ENCODE results near the gene SSB.
A peak's percentile ranks its signal among the peaks of the same experiment; 100 is the strongest.
"Not testable (repeated sequence)": the region's sequence is repeated elsewhere in the genome, so short reads cannot be mapped to it uniquely, and the experiment has no call there.

Gene SSB

DNA sequence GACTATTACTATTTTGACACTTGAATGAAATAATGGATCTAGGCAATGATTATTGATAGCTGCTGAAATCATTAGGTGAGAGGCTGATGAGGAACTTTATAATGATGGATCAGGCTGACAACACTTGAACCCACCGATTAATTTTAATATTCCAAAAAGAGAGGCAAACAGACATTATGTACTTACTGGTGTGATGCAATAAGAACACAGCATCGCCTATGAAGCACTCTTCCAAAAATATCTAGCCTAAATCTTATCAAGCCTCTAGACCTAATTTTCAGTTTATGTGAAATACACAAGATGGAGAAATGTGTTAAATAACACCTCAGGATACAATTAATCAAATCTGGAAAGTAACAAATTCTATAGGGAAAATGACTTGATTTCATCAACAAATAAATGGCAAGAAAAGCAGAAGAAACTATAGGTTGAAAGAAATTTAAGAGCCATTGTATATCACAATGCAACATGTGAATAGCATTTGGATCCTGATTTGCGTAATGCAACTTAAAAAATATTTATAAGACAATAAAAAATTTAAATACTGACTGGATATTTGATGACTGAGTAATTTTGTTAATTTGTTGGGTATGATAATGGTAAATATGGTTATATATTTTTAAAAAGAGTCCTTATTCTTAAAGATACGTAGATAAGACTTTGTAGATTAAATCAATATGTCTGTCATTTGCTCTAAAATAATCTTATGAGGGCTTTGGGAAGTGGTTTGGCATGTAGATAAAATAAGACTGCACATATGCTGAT lies 17.2 kb upstream of the SSB start:
- DNase-seq (ENCODE audit: extremely low spot score, insufficient read length, low read depth) (no peak), FAIRE-seq (no peak)

DNA sequence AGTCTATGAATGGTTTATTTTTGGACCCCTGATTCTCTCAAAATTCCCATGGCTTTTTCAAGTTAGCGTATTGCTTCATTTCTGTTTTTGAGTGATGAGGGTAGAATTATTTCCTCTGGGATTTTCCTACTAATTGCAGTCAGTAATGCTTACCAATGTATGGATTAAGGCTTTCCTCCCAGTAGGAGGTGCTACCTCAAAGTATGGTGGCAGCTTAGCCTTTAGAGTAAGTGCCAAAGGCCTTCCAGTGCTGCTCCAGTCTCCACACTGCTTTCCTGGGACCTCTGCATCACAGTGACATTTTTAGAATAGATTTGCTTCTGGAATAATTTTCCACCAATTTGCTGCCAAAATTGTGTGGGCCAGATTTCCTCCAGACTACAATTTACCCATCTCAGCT lies 16.2 kb upstream of the SSB start:
- DNase-seq (ENCODE audit: extremely low spot score, insufficient read length, low read depth) (no peak), FAIRE-seq (no peak)

DNA sequence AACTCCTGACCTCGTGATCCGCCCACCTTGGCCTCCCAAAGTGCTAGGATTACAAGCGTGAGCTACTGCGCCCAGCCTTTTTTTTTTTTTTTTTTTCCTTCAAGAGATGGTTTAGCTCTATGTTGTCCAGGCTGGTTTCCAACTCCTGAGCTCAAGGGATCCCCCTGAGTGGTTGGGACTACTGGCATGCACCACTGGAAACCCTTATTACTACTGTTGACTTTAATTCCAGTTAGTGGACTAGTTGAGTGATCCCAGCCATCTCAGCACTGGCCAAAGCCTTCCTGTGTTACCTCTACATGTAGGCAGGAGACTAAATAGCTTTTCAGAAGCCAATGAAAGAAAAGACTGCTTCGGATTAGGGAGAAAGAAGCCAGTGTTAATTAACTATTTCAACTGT lies 8.1 kb upstream of the SSB start:
- DNase-seq (ENCODE audit: extremely low spot score, insufficient read length, low read depth) (no peak), FAIRE-seq (no peak)

DNA sequence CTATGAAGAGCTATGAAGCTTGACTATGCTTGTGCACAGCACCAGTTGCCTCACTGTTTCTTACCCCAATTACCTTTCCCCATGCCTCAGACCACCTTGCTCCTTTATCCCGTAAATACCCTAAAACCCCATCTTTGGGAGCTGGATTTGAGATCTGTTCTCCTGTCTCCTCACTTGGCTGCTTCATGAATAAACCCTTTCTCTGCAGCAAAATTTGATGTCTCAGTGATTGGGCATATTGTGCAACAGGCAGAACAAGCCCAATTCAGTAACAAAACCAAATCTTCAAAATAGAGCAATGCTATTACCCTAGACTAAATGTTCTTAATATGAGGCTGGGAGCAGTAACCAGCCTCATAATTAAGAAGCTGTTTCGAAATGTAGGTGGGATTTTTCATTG lies 3.5 kb upstream of the SSB start:
- FAIRE-seq = no peak
- DNase-seq (ENCODE audit: extremely low spot score, insufficient read length, low read depth) = no peak

DNA sequence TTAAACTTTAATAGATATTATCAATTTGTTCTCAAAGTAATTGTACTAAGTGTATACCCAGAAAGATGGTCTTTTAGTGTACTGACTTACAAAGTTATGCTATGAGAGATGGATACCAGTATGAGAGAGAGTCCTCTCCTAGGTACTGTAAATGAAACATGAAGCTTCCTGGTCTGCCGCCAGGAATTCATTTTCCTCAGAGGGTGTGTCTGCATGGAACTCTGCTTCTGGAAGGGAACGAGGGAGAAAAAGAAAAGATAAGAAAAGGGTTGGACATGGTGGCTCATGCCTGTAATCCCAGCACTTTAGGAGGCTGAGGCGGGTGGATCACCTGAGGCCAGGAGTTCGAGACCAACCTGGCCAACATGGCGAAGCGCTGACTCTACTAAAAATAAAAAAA lies 2.2 kb upstream of the SSB start:
- FAIRE-seq = no peak
- no peak for DNase-seq (ENCODE audit: extremely low spot score, insufficient read length, low read depth)

DNA sequence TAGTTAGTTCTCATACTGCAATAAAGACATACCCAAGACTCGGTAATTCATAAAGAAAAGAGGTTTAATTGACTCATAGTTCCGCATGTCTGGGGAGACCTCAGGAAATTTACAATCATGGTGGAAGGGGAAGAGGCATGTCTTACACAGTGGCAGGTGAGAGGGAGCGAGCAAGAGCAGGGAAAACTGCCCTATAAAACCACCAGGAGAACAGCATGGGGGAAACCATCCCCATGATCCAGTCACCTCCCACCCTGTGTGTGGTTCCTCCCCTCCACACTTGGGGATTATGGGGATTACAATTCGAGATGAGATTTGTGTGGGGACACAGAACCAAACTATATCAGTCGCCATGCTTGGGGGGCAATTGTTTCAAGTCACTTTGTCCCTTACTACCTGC lies 1.1 kb upstream of the SSB start:
- FAIRE-seq = no peak
- DNase-seq (ENCODE audit: extremely low spot score, insufficient read length, low read depth) = no peak

DNA sequence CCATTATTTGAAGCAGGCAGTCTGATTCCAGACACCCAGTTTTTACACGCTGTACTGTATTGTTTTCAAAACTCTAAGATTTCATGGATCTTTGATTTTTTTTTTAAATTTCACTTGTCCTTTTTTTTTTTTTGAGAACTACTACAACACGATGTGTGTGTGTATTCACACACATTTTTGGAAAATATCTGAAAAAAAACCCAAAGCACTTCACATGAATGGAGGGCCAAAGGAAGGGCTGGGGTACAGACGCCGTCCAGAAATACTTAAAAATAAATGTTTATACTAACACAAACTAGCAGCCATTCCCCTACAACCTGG lies 314 bp upstream of the SSB start:
- no peak for DNase-seq (ENCODE audit: extremely low spot score, insufficient read length, low read depth)
- no peak for FAIRE-seq

DNA sequence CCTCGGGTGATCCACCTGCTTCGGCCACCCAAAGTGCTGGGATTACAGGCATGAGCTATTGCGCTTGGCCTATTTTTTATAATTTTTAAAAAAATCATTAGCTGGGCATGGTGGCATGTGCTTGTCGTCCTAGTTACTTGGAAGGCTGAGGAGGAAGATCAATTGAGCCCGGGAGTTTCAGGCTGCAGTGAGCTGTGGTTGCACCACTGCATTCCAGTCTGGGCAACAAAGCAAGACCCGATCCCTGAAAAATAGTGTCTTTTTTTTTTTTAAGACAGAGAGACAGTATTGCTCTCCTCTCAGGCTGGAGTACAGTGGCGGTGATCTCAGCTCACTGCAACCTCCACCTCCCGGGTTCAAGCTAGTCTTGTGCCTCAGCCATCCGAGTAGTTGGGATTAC lies 4.8 kb downstream of the SSB start:
- no peak for FAIRE-seq
- DNase-seq (ENCODE audit: extremely low spot score, insufficient read length, low read depth) = no peak

DNA sequence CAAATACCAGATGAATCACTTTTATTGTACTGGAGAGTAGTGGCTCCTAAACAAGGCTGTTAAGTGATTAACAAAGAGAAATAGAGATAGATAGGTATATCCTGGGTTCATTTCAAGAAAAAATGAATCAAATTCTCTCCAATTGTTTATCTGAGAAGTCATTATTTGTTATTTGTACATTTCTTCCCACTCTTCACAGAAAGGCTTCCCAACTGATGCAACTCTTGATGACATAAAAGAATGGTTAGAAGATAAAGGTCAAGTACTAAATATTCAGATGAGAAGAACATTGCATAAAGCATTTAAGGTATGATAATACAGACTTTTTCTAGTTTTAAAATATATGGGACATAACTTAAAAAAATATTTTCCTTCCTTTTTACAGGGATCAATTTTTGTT lies 7.9 kb downstream of the SSB start:
- no peak for FAIRE-seq
- DNase-seq (ENCODE audit: extremely low spot score, insufficient read length, low read depth) = no peak

DNA sequence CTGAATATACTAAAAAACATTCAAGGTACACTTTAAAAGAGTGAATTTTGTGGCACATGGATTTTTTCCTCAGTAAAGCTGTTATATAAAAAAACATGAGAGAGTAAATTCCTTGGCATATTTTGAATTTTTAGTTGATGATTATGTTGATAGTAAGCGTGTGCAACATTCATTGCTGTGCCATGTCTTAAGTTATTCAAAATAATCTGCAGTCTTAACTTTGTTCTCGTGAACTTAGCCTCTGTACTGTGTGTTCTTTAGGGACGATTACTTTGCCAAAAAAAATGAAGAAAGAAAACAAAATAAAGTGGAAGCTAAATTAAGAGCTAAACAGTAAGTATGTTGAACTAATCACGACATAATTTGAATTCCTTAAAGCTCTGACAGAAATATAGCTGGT lies 9.6 kb downstream of the SSB start:
- FAIRE-seq (no peak), DNase-seq (ENCODE audit: extremely low spot score, insufficient read length, low read depth) (no peak)

DNA sequence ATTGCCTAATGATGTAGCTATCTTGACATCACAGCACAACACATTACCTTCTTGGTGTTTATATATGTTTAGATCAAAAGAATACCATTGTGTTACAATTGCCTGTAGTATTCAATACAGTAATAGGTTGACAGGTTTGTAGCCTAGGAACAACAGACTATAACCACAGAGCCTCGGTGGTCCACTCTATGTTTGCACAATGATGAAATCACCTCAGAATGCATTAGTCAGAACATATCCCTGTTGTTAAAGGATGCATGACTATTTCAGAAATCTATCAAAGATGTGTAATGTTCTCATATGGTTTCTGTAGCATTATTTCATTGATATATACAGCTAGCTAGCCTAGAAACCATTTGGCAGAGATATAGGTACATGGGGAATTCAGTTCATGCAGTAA lies 17.2 kb downstream of the SSB start:
- FAIRE-seq (peak; percentile 9), DNase-seq (ENCODE audit: extremely low spot score, insufficient read length, low read depth) (no peak)

DNA sequence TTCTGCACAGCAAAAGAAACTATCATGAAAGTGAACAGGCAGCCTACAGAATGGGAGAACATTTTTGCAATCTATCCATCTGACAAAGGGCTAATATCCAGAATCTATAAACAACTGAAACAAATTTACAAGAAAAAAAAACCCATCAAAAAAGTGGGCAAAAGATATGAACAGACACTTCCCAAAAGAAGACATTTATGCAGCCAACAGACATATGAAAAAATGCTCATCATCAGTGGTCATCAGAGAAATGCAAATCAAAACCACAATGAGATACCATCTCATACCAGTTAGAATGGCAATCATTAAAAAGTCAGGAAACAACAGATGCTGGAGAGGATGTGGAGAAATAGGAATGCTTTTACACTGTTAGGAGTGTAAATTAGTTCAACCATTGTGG lies 18.3 kb downstream of the SSB start:
- DNase-seq (ENCODE audit: extremely low spot score, insufficient read length, low read depth); FAIRE-seq: not testable (repeated sequence)

DNA sequence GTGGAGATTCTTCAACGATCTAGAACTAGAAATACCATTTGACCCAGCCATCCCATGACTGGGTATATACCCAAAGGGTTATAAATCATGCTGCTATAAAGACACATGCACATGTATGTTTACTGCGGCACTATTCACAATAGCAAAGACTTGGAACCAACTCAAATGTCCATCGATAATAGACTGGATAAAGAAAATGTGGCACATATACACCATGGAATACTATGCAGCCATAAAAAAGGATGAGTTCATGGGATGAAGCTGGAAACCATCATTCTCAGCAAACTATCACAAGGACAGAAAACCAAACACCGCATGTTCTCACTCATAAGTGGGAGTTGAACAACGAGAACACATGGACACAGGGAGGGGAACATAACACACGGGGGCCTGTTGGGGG lies 18.7 kb downstream of the SSB start:
- FAIRE-seq = not testable (repeated sequence)

DNA sequence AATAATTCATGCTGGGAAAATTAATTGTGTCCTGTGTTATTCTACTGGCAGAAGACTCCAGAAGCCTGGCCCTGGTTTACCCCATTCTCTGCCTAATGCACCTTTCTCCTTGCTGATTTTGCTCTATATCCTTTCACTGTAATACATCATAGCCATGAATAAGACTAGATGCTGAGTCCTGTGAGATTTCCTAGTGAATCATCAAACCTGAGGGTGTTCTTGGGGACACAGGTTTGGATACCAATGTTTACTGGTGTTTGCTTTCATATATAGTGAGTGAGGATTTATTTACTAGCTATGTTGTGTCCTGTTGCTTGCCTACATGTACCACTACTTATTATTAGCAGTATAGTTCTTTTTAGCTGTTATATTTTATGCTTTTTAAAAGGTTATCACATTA lies 19.6 kb downstream of the SSB start:
- no peak for DNase-seq (ENCODE audit: extremely low spot score, insufficient read length, low read depth)
- FAIRE-seq = no peak

More for the DNA sequence above, 18.7 kb downstream of the SSB start:
- DNase-seq (ENCODE audit: extremely low spot score, insufficient read length, low read depth) = not testable (repeated sequence)

DNA sequence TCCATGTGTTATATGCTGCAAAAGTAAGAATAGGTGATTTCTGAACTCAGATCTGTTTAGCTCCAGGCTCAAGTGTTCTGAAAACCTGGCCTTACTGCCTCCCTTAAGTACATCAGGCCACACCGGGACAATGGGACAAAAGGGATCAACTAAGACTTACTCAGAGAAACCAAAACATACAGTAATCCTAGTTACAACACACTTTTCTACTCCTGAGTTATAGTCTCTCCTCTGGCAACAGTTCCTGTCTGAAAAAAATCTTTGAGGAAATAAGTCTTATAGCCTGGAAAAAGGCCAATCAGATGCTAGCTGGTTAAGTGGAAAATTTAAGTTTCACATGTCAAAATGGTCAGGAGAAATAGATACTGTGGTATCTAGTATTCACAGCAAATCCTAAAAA lies 20.4 kb downstream of the SSB start:
- FAIRE-seq (no peak), DNase-seq (ENCODE audit: extremely low spot score, insufficient read length, low read depth) (no peak)

DNA sequence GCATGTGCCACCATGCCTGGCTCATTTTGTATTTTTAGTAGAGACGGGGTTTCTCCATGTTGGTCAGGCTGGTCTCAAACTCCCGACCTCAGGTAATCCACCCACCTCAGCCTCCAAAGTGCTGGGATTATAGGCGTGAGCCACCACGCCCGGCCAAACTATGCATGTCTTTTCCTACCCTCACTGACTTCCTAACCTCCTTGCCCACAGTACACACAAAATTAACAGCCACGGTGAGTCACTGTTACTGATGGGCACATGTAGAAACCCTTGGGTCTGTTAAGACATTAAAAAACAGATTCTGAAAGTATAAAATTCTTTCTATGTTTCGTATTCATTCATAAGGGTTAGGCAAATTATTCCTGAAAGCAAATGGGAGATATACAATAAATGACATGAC lies 21.4 kb downstream of the SSB start:
- FAIRE-seq; DNase-seq (ENCODE audit: extremely low spot score, insufficient read length, low read depth): not testable (repeated sequence)

DNA sequence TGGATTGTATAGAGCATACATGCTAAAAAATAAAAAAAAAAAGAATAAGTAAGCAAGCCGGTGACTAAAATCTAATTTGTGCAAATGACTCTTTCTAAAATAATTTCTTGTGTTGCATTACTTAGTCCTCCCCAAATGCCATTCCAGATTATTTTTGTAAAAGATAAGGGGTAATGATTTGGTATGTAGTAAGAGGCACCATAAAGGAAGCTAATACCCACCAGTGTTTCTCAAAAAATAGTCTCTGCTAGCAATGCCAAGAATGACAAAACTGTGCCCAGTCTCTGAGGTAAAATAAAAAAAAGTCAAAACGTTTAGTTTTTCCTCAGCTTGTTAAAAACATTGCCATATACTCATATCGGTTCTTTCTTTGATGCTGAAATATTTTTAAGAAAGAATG lies 23.4 kb downstream of the SSB start:
- no peak for FAIRE-seq

DNA sequence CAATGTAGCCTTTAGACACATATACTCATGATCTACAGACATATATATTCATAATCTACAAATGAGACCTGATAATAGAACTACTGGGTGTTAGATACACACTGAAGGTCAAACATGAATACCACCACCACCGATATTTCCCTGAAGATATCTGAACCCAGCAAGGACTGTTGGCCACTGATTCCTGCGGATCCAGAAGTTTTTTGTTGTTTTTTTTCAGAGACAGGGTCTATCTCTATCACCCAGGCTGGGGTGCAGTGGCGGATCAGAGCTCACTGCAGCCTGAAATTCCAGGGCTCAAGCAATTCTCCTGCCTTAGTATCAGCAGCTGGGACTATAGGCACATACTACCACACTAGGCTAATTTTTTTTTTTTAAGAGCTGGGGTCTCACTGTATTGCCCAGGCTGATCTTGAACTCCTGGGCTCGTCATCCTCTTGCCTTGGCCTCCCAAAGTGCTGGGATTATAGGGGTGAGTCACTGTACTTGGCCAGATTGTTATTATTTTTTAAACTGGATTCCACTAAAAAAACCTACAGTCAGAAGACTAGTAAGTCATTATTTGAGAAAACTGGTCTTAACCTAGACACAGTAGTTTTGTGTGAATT lies 24.2 kb downstream of the SSB start:
- DNase-seq (ENCODE audit: extremely low spot score, insufficient read length, low read depth) = no peak
- no peak for FAIRE-seq

More for the DNA sequence above, 23.4 kb downstream of the SSB start:
- DNase-seq (ENCODE audit: extremely low spot score, insufficient read length, low read depth) = no peak

DNA sequence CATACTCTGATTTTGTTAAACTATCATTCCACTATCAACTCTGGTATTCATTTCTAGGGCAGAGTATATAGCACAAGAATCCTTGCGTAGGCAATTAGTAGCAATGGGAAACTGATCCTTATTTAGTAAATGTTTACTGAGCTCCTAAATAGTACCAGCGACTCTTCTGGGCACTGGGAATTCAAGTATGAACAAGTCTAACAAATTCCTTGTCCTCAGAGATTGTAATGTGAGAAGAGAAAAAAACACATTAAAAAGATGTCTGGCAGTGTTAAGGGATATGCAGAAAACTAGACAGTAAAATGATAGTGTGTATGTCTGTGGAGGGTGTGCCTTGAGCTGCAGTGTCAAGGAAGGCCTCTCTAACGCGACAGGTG lies 25.3 kb downstream of the SSB start:
- no peak for DNase-seq (ENCODE audit: extremely low spot score, insufficient read length, low read depth)
- no peak for FAIRE-seq

DNA sequence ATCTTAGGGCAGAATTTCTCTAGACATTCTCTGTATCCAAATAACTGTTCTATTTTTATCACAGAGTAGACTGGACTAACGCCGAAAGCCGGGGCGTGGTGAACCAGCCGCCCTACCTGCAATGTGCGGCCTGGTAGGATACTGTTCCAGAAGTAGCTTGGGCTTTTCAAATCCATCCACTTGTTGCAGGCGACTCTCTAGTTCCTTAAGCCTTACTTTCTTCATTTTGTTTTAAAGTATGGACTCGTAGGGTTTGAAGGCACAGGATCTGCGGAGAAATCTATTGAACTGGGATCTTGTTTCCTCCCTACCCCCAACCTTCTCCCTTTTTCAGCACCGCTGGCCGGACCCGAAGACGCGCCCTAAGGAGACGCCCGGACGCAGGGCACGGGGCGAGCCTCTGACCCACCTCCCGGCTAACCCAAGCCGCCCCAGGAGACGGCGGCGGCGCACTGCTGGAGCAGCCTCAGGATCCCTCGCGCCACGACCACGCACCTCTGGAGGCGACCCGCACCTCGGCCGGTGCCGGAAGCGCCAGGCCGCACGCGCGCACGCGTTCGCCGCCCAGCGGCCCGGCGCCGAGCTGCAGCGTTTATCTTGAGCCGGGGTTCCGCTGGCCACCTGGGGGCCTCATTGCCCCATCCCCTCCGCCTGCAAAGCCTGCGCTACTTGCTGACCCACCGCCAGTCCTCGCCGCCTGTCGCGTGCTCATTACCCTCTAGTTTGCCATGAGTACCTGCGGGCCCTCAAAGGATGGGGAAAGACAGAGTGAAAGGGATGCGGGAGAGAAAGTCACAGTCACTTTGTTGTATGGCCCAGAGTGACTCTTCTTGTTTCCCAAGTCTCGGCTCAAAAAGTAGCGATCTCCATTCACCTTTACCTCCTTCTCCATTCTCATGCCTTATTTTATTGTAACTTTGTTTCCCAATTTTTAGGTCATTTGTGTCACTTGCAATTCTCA lies 26.0 kb downstream of the SSB start, which contains the start of gene METTL5:
METTL5 (minus strand) TSS at position 533 of the 961 bp plus-strand sequence; CDS start at position 225, 308 bp downstream.
- FAIRE-seq (peak; percentile 81), DNase-seq (ENCODE audit: extremely low spot score, insufficient read length, low read depth) (peak; percentile 78)

All from GM18507 (cell line).